Measurements from ENCODE around the gene PARD3.
A peak's percentile ranks its signal among the peaks of the same experiment; 100 is the strongest.
"Not testable (repeated sequence)": the region's sequence is repeated elsewhere in the genome, so short reads cannot be mapped to it uniquely, and the experiment has no call there.

The PARD3 gene

DNA sequence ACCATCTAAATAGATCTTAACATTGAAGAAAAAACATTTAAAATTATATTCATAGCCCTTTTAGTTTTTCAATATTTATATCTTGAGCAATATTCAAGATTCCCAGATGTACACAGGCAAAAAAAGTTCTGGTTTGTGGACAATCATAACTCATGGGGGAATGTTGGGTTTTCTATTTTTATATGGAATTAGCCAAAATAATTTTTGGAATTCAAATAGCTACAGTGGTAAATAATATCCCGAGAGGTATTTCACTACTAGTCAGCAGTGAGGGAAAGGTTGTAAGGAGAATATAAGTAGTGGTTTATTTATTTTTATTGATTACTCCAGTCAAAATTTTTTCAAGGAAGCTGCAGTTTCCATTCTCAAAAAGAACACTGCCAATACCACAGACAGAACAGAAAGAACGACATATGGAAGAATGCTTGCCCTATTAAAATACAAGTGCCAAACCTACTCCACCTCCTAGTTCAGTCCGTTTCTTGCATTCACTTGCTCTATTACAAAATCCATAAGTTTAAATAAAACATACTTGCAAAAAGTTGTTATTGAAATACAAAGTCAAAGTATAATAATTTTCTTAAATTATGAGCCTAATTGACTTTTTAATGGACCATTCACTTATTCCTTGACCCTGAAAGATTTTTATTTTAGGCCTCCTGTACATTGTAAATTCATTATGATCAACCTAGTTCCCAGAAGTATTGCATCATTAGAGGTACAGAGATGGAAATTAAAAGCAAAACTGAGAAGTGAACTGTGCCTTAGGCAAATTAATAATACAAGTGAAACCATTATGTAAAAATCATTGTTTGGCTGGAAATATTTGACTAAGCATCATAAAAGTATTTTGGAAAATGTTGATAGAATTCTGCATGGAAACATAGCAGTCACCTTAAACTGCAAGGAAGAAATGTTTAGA, 533.2 kb downstream of the PARD3 start:
- no peak for DNase-seq

DNA sequence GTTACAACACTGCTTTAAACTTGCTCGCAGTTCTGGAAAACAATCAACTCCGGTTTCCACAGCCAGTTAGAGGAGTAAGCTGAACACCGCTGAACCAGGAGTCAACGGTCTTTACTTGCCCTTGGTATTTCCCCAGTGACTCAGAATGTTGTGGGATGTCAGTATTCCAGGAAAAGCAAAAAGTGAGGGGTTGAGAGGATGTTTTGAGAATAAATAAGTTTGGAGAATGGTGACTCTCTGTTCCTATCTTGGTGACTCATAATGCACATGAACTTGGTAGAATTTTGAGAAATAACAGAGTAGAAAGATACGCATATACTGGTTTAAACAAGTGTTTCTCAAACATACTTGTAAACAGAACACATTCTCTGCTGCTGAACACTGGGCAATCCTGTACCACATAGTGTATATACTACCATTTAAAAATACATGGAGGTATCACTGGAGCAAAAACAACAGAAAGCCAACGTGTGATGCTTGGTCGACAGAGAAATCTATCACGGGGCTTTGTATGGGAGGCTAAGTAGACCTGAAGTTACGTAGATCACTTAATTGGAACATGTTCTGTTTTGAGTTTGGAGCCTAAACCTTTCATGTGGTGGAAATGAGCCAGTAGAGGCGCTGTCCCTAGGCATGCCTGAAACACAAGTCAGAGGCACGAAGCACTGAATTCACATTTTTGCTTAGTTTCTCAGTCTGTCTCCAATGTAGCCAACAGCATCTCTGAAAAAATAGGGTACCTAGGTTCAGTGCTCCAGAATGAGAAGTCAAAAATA, 534.3 kb downstream of the PARD3 start:
- DNase-seq, result no peak

DNA sequence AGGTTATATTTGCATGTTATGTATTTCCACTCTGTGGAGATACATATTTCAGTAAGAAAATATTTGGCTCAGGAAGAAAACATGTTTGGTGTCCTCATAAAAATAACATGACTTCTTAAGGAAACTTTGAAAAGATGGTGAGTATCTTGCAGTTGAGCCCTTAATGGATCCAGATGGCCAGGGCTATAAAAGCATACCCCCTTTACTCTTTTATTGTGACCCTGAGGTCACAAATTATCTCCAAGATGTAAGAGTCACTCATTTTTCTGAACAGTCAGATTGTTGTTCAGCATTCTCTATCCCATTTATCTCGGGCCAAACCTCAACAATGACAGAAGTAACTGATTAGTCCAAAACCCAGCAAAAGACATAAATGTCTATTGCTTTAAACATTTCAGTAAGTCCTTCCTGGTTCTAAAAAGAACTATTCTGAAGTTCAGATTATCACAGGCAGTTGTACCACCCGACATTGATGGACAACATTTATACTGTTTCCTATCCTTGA, 539.4 kb downstream of the PARD3 start:
- no peak for DNase-seq

DNA sequence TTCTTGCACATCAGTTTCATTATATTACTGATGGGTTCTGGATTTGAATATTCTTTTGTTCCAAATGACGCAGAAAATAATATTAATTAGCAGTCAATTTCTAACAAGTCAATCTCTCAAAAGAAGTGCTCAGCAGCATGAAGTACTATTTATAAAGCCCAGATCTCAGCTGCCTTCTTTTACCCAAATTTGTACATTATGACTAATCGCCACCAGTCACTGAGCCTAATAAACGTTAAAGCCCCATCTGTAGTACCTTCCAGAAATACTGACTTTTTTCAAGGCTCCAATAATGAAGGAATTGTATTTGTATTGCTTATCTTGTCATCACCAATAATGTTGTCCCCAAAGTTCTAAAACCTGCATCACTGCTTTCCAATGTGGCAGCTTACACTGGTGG, 540.2 kb downstream of the PARD3 start:
- no peak for DNase-seq

DNA sequence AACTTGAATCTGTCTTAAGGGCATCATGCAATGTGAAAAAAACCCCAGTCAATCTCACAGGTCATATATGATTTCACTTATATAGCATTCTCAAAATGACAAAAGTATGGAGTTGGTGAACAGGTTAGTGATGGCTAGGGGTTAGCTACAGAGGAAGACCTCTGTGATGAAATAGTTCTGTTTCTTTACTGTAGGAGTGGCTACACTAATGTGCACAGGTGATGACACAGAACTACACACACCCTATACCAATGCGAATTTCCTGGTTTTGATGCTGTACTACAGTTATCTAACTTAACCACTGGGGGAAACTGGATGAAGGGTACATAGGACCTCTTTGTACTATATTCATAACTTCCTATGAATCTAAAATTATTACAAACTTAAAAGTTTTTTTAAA, 541.8 kb downstream of the PARD3 start:
- DNase-seq, result no peak

DNA sequence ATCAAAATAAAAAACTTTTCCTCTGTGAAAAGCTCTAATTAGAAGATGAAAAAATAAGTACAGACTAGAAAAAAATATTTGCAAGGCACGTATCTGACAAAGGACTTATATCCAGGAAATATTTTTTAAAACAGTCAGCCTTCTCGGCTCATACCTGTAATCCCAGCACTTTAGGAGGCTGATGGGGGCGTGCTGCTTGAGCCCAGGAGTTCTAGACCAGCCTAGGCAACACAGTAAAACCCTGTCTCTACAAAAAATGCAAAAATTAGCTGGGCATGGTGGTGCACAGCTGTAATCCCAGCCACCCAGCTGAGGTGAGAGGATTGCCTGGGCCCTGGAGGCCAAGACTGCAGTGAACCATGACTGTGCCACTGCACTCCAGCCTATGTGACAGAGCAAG, 542.8 kb downstream of the PARD3 start:
- DNase-seq, result no peak

DNA sequence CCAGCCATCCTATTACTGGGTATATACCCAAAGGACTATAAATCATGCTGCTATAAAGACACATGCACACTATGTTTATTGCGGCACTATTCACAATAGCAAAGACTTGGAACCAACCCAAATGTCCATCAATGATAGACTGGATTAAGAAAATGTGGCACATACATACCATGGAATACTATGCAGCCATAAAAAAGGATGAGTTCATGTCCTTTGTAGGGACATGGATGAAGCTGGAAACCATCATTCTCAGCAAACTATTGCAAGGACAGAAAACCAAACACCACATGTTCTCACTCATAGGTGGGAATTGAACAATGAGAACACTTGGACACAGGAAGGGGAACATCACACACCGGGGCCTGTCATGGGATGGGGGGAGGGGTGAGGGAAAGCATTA, 546.7 kb downstream of the PARD3 start:
- not testable (repeated sequence) for DNase-seq

DNA sequence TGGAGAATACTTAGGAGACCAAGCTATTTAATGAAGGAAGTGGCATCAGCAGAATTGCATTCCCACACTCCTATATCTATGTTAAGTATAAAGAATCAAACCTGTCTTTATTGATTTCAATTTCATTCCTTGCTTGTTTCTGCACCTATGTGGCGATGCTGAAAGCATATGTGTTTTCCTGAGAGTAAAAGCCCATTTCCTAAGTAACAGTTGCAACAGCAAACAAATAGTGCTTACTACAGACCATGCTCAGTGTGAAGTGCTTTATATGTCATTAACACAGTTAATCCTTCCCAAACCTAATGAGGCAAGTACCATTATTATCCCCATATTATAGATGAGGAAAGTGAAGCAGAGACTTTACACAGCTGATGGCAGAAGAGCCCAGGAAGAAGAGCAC, 552.1 kb downstream of the PARD3 start:
- DNase-seq, result no peak

DNA sequence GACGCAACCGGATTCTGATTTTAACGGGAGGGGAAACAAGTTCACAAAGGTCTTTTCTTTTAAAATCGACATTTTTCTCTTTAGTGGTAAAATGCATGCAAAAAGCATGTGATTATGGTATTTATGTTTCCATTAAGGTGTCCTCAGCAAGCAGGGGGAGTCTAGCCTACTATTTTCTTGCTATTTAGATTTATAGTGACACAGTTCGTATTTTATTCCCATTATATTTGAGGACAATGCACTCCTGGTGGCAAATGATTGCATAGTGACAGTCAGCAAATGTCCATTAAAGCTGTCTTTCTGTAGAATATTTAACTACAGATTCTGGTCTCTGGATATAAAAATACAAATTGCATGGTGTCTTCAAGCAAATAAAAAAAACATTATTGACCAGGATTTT, 554.2 kb downstream of the PARD3 start:
- DNase-seq, result no peak

DNA sequence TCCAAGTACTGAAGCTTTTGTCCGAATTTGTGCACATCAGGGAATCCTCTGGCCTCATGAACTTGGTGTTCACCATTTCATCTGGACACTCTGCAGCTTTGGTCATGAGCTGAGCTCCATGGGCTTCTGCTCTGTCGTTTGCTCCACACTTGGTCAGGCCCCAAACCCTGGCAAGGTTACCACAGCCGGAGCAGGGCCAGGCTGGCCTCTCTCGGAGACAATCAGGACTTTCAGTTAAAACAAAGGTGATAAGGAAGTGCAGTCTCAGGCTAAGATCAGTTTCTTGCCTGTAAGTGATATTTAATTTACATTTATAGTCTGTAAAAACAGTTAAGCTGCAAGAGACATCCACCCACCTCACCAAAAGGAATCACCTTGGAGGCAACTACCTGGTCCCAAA, 558.9 kb downstream of the PARD3 start:
- no peak for DNase-seq

DNA sequence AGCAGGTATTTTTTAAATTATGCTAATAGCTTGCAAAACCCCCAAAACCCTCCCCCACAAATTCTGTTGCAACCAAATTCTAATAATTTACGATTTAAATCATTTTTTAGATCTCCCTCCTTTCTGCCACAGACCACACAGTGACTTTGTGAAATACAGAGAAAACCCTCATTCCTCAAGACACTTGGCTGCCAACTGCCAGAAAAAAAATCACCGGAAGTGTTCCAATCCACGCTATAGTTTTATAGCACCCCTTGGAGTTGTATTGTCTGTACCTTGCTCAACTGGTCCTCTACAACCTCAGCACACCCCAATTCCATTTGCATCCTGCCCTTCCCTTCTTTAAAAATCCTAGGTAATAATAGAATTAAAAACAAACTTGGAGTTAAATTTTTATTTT, 560.1 kb downstream of the PARD3 start:
- DNase-seq, result no peak

DNA sequence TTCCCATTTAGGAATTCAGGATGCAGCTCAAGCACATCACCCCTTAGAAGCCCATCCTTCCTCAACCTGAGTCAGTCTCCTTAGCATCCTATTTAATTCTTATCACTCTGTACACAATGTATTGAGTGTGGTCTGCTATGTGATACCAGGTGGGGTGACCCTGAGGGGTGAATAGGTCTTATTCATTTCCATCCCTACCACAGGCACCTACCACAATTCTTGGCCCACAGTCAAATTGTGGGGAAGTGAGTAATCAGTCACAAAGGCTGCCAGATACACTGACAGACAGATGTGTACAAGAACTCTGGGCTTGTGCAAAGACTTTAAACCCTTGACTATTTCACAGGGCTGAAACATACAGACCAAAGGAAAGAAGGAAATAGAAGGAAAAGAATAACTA, 560.5 kb downstream of the PARD3 start:
- DNase-seq, result no peak

DNA sequence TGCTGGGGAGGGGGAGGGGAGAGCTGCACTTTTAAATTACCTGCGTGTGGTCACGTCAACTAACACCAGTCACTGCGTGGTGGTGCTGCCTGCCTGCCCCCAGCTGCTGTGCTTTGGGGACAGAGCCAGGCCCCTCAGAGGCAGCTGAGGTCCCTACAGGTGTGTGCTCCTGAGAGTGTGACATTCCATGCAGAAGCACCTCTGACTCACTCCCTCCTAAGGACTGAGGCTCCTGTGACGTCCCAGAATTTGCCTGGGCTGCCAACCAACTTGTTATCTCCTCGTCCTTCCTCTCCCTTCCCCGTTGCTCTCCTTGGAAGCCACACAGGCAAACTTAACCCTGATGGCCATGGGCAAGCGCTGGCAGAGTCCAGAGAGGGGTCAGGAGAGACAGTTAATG, 563.0 kb downstream of the PARD3 start:
- no peak for DNase-seq

DNA sequence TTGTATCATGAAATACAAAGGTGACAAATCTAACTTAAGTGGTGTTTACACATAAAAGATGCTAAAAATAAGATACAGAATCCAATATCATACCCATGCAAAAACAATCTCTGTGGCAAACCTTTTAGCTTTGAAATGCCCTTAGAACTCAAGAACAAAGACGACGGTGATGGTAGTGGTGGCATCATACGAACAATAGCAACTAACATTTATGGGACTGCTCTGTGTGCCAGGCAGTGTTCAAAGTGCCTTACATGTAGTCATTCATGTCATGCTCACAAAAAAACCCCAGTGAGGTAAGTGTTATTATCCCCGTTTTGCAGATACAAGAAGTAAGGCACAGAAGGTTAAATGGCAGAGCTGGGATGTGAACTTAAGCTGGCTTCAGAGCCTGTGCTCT, 563.9 kb downstream of the PARD3 start:
- no peak for DNase-seq

DNA sequence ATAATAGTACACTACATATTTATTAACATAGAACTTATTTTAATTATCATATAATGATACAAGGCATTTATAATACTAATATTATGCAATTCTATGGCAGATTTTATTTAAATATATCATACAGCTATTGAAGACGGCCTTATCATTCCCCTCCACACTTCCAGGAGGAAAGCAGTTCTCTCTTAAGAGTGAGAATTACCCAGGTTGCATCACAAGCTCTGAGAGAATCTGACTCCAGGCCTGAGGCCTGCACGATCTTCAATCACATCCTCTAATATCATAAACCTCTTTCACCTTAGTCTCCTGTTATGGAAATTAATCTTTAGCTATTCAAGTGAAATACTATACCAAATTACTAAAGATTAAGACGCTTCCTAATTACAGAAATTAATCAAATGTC, 564.4 kb downstream of the PARD3 start:
- no peak for DNase-seq

DNA sequence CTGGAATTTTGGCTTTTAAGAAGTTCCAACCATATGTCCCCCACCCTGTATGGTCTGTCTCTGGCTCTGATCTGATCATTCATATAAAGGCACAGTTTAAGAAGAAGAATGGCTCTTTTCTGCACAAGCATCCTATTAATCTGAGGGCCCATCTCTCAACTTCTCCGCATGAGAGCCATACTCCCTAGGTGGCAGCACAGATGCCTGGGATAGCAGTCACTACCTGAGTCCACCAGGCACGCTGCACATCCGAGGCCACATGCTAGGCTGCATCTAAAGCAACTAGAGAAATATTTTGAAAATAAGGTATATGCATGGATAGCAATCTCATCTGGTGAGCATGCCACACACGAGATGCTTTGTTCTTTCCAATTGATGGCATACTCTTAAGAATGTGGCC, 565.5 kb downstream of the PARD3 start:
- DNase-seq, result peak in 2 of 56 donors; percentile 2 to 5

DNA sequence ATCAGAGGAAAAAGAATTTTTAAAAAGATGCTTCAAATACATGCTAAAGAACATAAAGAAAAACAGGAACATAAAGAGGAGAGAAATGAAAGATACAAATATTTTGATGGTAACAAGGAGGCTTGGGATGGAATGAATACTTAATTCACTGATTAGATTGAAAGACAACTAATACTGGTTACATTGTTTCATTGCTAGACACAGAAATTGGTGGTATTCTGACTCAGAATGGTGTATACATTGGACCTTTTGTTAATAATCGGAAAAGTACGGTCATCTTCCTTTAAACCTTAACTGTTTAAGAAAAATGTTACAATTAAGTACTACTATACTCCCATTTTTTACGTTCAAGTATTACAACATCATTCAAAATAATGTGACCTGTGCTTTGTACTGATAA, 567.5 kb downstream of the PARD3 start:
- no peak for DNase-seq

DNA sequence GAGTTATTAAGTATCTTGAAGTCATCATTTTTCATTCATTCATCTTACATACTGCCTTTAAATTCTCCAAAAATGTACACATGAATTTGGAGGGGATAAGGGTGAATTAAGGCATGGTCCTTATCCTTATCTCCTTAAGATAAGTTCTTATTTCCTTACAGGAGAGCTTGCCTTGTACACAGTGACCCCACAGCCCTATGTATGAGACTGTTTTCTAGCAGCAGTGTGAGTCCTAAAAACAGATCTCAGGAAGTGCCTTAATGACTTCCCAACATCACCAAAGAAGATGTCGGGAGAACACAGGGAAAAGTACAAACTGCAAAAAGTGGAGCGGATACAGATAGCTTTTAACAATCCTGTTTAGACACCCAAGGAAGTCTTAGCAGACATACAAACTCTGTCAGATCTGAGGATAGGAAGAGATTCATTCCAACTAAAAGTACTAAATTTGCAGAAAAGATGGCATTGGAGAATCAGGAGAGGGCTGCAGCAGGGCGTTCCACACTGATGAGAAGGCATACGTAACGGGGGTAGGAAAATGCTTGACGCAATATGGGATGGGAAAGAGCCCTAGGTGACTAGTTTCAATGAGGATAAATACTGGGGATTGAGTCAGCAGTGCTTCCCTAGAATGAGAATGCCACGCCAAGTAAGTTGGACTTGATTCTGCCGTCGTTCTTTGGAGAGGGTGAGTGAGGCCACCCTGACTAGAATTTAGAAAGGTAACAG, 570.2 kb downstream of the PARD3 start:
- DNase-seq, result no peak

DNA sequence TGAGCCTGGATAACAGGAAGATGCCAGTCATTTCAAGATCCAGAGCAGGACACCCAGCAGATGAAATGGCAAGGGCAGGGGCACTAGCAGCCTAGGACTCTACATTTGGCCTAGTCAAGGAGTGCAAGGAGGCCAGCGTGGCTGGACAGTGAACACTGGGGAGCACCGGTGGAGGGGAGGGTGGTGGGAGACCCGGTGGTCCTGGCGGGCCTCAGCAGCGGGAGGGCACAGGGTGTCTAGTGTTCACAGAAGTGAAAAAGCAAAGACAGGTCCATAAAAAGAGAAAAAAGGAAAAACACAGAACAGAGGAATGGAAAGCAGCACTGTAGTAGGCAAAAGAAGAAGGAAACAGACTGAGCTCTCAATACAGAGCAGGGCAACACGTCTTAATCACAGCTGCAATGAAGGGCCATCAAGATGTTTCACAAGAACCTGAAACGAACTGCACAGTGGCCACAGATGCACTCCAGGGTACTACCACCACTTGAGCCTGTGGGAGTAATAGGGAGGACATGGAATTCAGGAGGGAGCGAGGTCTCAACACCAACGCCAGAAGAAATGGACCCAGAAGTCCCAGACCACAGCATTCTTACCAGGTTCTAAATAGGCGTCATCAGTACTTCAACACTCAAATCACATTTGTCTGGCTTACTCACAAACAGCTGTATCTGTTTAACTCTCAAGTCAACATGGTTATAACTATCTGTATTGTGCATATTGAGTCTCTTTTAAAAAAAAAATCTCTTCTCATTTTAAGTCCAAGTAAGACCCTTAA, 573.7 kb downstream of the PARD3 start:
- DNase-seq, result no peak

DNA sequence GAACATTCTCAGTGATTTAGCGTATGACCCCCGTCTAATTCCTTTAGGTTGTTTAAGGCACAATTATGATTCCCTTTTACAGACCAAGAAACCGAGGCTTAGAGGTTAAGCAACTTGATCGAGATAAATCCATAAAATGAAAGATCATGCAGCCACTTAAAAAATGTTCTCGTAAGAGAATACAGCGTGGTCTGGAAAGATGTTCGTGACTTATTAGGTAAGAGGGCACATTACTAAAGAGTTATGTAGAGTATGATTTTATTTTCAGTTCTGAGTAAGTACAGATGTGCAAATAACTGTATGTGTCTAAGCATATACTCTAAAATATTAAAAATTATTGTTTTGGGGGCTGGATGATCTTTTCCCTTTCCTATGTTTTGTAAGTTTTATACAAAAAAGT, 575.1 kb downstream of the PARD3 start:
- no peak for DNase-seq

DNA sequence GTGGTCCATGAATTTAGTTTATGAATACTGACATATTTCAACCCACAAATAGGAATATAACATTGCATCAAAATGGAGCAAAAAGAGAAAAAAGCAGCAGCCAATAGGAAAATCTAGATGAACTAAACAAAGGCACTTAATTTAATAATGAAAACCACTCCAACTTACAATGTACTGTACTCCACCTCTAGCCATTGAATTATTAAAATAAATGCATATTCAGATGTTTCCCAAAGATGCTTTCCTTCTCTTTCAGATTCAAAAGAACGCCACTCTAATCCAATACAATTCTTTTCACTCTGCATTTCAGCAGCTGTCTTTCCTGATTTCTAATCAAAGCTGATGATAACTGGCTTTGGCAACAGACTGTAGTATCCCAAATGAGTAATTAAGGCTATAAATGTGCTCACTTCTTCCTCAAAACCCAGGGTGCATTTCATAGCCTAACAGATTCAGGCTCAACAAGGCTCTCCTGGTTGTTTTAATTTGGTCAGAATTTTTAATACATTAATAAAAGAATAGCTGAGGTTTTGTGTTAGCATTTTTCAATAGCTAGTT, 577.1 kb downstream of the PARD3 start:
- DNase-seq, result no peak
